Subcutaneous adipose tissue (tissue), 4 donors: Measurements from ENCODE around the gene ZNF24. TPM values are rescaled to one million over a fixed set of nuclear protein-coding genes. Genes with fewer than 3 reads are reported as not detected.

Experiments
- CTCF ChIP-seq: fragments of 450-650 bp; IDR thresholded peaks from one replicate; pipeline ENCODE4 v1.5.1; 2016; ENCODE audit warnings: low read depth, mild to moderate bottlenecking, control low read depth, antibody characterized with exemption, moderate library complexity
- total RNA-seq, 4 donors: library from RNA; depleted of rRNA; stranded (reverse); fragments of >200 nt; gene quantifications; one replicate each; pipeline ENCODE4 v1.1.0, GENCODE V29; 2016

The ZNF24 gene
- total RNA-seq, 4 donors from 2014 or later = 30.9 to 44.5 (median 35.6) TPM

GRCh38 chr18:35352283-35352682, 8.1 kb upstream of the ZNF24 start:
- TF ChIP-seq CTCF = no peak

DNA sequence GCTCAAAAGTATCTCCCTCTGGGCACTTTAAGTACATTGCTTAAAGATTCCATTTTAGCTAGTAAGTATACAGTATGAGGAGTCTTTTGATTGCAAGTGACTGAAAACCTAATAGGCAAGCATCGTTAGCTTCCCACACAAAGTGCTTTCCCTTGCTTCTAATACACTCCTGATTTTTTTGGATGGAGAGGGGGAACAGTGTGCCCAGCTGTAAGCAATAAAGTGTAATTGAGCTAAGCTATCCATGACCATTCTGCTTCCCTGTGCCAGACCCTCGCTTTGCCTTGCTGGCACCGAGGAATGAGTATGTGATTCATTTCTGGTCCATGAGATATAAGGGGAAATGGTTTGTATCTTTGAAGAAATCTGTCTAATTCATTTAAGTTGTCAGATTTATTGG, 3.8 kb upstream of the ZNF24 start:
- TF ChIP-seq CTCF = no peak

DNA sequence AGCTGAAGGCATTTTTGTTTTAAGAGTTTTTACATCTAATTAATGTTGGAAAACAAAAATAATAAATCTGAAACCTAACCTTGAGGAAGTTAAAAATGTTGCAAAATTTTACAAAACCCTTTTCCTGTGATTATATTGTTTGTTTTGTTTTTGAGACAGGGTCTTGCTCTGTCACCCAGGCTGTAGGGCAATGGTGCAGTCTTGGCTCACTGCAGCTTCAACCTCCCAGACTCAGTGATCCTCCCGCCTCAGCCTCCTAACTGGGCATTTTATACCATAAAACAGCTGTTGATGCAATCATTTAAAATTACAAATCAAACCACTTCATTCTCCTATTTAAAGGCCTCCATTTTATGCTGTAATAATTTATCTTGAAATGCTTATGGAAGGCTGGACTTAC, 1.7 kb upstream of the ZNF24 start:
- TF ChIP-seq CTCF = no peak

DNA sequence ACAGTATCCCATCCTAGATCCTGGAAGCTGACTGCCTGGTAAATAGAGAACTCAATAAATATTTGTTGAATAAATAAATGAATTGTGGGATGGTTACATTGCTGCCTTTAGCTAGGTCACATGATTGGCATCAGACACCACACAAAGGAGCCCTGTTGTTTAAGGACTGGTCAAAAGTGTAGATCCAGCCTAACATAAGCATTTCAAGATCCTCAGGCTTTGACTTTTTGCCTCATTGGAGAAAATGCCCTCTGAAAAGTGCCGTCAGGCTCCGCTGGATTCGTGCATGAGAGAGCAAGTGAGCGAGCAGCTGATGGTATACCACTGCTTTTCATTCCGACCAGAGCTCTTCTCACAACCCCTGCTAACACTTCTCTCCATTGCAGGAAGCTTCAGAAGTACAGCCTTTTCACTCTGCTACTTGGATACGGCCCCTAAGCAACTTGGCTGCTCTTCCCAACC, 1.3 kb upstream of the ZNF24 start:
- no peak for TF ChIP-seq CTCF

GRCh38 chr18:35344736-35345459, 678 bp upstream of the ZNF24 start:
- TF ChIP-seq CTCF = no peak

DNA sequence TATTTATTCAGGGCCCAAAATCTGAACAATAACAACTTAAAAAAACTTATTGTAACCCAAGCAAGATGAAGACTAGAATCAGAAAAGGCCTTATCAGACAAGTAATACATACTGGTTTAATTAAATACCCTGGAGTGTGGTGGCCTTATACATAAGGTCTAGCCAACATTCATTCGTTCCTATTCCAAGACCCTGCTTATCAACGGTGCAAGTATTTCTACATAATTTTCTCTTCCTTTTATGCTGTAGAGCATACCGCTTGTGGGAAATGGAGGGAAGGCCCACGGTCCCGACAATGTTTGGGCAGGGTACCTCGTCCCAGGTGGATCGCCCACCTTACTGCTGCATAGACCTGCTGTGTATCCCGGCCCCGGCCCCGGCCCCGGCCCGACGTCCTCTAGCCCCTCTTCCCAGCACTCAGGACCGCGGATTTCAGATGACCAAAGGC, 708 bp downstream of the ZNF24 start:
- no peak for TF ChIP-seq CTCF

- TF ChIP-seq CTCF = no peak
These were observed 6.9 kb downstream of the ZNF24 start for GRCh38 chr18:35337286-35337685.
